HepG2 (cell line): Measurements from ENCODE around the gene CAMTA1. TPM values are rescaled to one million over a fixed set of nuclear protein-coding genes. Genes with fewer than 3 reads are reported as not detected.

Source experiments
- ATAC-seq: fragments of 200-7000 bp; cut with Tn5 transposase; 3 replicates; pipeline ENCODE4 v1.9.1; 2020; ENCODE audit warnings: mild to moderate bottlenecking, moderate library complexity
- BruUV-seq: library from RNA; stranded (reverse); fragments of 400-500 nt; replicated peaks from 2 replicates; lab custom pipeline; 2021; lab: Mats Ljungman, UMichigan
- CTCF ChIA-PET: fragments of 300-600 bp; formaldehyde crosslinking; extraction: SDS; loops from one replicate; lab custom pipeline; 2021; ENCODE audit warnings: low total read pairs, inconsistent platforms, low intra/inter-chr PET ratio; lab: Yijun Ruan, JAX
- POLR2A ChIA-PET: fragments of 350-600 bp; sonication (Branson Sonifier 250); formaldehyde crosslinking; loops from one replicate; lab custom pipeline; 2020; ENCODE audit warnings: antibody characterized with exemption, inconsistent platforms; lab: Yijun Ruan, JAX
- DNase-seq: peaks from one replicate; pipeline ENCODE4 v3.0.0-alpha.2; 2015; ENCODE audit warnings: low spot score
- FAIRE-seq: peaks from 3 replicates; lab custom pipeline; 2011; peaks lifted over from hg19 to GRCh38; lab: Jason Lieb, UNC
- H2AFZ ChIP-seq: one replicate; pipeline ENCODE4 v1.6.1; 2011; ENCODE audit warnings: low read length, inconsistent platforms
- H3K27ac ChIP-seq: fragments of 300-600 bp; 3 replicates; pipeline ENCODE4 v1.8.0; 2011; ENCODE audit warnings: mixed run types, mild to moderate bottlenecking, mixed read lengths, low read length, inconsistent platforms; ENCODE audit not compliant: insufficient read depth; ENCODE audit errors: extremely low read length
- H3K27me3 ChIP-seq, 2 experiments: fragments of 200-600 bp in 1 of 2; 2 replicates in 1 of 2; 3 replicates in 1 of 2; pipeline versions ENCODE4 v1.6.0 to v1.8.0; 2011; ENCODE audit warnings: low read length in 2 of 2, mild to moderate bottlenecking in 2 of 2, moderate library complexity in 2 of 2, inconsistent platforms in 1 of 2; ENCODE audit not compliant: insufficient read depth in 2 of 2, control insufficient read depth in 1 of 2
- H3K36me3 ChIP-seq, 2 experiments: fragments of 200-600 bp in 1 of 2; replicated peaks in 1 of 2; 2 replicates in 1 of 2; 3 replicates in 1 of 2; pipeline versions ENCODE4 v1.5.1 to v1.8.0; 2011; ENCODE audit warnings: low read length in 2 of 2, inconsistent platforms in 1 of 2; ENCODE audit not compliant: insufficient read depth in 2 of 2, control insufficient read depth in 1 of 2
- H3K4me1 ChIP-seq: 2 replicates; pipeline ENCODE4 v1.5.1; 2012; ENCODE audit warnings: low read length, inconsistent platforms; ENCODE audit not compliant: insufficient read depth
- H3K4me2 ChIP-seq: 2 replicates; pipeline ENCODE4 v1.6.0; 2011; ENCODE audit warnings: low read depth, low read length, inconsistent platforms
- H3K4me3 ChIP-seq, 3 experiments: fragments of 200-600 bp in 1 of 3; sonication (generic), shearing (Covaris generic) in 1 of 3; replicated peaks in 1 of 3; 2 replicates each; pipeline ENCODE4 v1.5.1; 2011 to 2016; ENCODE audit warnings: low read length in 3 of 3, inconsistent platforms in 2 of 3, low read depth in 2 of 3, mild to moderate bottlenecking in 2 of 3, control low read depth in 1 of 3, mixed read lengths in 1 of 3; ENCODE audit not compliant: insufficient read depth in 1 of 3
- H3K79me2 ChIP-seq: one replicate; pipeline ENCODE4 v1.6.1; 2011; ENCODE audit warnings: low read length, inconsistent platforms; ENCODE audit not compliant: insufficient read depth
- H3K9ac ChIP-seq: 2 replicates; pipeline ENCODE4 v1.6.0; 2011; ENCODE audit warnings: mild to moderate bottlenecking, low read depth, low read length, inconsistent platforms; ENCODE audit not compliant: insufficient read depth
- H3K9me3 ChIP-seq: 2 replicates; pipeline ENCODE4 v1.5.1; 2012; ENCODE audit warnings: mild to moderate bottlenecking, low read length
- H4K20me1 ChIP-seq: 2 replicates; pipeline ENCODE4 v1.6.0; 2011; ENCODE audit warnings: inconsistent platforms, mild to moderate bottlenecking, low read length, moderate library complexity; ENCODE audit not compliant: insufficient read depth
- SALL1 ChIP-seq: sonication (generic); formaldehyde crosslinking; IDR thresholded peaks from 2 replicates; pipeline ENCODE4 v1.8.0; 2022; ENCODE audit warnings: mild to moderate bottlenecking, missing genetic modification reagents
- WIZ ChIP-seq: sonication (generic); formaldehyde crosslinking; IDR thresholded peaks from 2 replicates; pipeline ENCODE4 v1.5.1; 2020; ENCODE audit warnings: mild to moderate bottlenecking, missing genetic modification reagents
- ZNF382 ChIP-seq: sonication (generic); formaldehyde crosslinking; IDR thresholded peaks from 2 replicates; pipeline ENCODE4 v1.5.0; 2020; ENCODE audit warnings: missing genetic modification reagents, mild to moderate bottlenecking, borderline replicate concordance
- ZNF552 ChIP-seq: sonication (generic); formaldehyde crosslinking; IDR thresholded peaks from 2 replicates; pipeline ENCODE4 v1.9.0; 2022; ENCODE audit warnings: missing genetic modification reagents, mild to moderate bottlenecking, borderline replicate concordance
- ZNF615 ChIP-seq: sonication (generic); formaldehyde crosslinking; IDR thresholded peaks from 2 replicates; pipeline ENCODE4 v1.5.0; 2020; ENCODE audit warnings: mild to moderate bottlenecking, missing genetic modification reagents, borderline replicate concordance
- ZSCAN12 ChIP-seq: sonication (generic); formaldehyde crosslinking; IDR thresholded peaks from 2 replicates; pipeline ENCODE4 v1.9.0; 2021; ENCODE audit warnings: mild to moderate bottlenecking, missing genetic modification reagents
- ZSCAN29 ChIP-seq: sonication (generic); formaldehyde crosslinking; conservative IDR thresholded peaks from 2 replicates; pipeline ENCODE4 v1.4.0; 2020; ENCODE audit warnings: mild to moderate bottlenecking, missing genetic modification reagents
- ZSCAN5A ChIP-seq: sonication (generic); formaldehyde crosslinking; IDR thresholded peaks from 2 replicates; pipeline ENCODE4 v1.8.0; 2022; ENCODE audit warnings: mild to moderate bottlenecking, missing genetic modification reagents, borderline replicate concordance
- ZZZ3 ChIP-seq: sonication (generic); formaldehyde crosslinking; IDR thresholded peaks from 2 replicates; pipeline ENCODE4 v1.4.0; 2020; ENCODE audit warnings: missing genetic modification reagents, mild to moderate bottlenecking, borderline replicate concordance
- WGBS: methylation state at CpG from one replicate; pipeline ENCODE4 v1.1.6; 2017; ENCODE audit warnings: low lambda C conversion rate; 5-methylcytosine and 5-hydroxymethylcytosine counted together
- in situ Hi-C: cut with HindIII; loops from 2 replicates; pipeline ENCODE4 v1.10.0; 2017; ENCODE audit warnings: low pct_unique_long_range_greater_than_20kb; ENCODE audit not compliant: extremely low pct_ligation_motif_present
- intact Hi-C: fragments of 100-400 bp; cut with micrococcal nuclease; formaldehyde crosslinking; loops from one replicate; pipeline ENCODE4 v1.10.0; 2022; ENCODE audit not compliant: unreplicated experiment
- polyA plus RNA-seq, 8 experiments: library from polyadenylated mRNA; depleted of rRNA in 3 of 8; stranded (reverse) in 7 of 8; unstranded in 1 of 8; fragments of >200 nt; fragmentation: Illumina TruSeq in 4 of 8; extraction: Trizol in 4 of 8; gene quantifications; 2 replicates each; pipeline versions ENCODE4 v1.2.1 to v1.2.3, GENCODE V29; 2011 to 2016; ENCODE audit warnings: low read depth in 4 of 8, missing spikeins in 1 of 8, mixed read lengths in 1 of 8; ENCODE audit not compliant: insufficient read depth in 1 of 8
- total RNA-seq, 5 experiments: library from RNA; depleted of rRNA; stranded (reverse); fragments of >200 nt; fragmentation: Illumina TruSeq; extraction: Trizol; gene quantifications; 2 replicates each; pipeline ENCODE4 v1.2.3, GENCODE V29; 2016; ENCODE audit warnings: low read depth in 1 of 5
- TF ChIP-seq, protein P1 (sequence below): IDR thresholded peaks from 2 replicates; pipeline ENCODE4 v1.6.1; 2018; ENCODE audit warnings: missing genetic modification reagents, mild to moderate bottlenecking, missing compliant biosample characterization

The CAMTA1 gene
- total and polyA plus RNA-seq, 2 of the 13 experiments (the other 11 are each of a cell fraction or from before 2014, with no cell fraction given): 25.0 to 36.4 TPM

- FAIRE-seq (no peak), ATAC-seq (no peak), DNase-seq (no peak)
- no peak overlapping the region for H2AFZ ChIP-seq
- no peaks in the 10 kb centered on the region for H3K9me3 ChIP-seq
- no peak overlapping the region for H3K9ac ChIP-seq
- TF ChIP-seq ZNF382: no peak
- peaks cover 25% of the 10 kb centered on the region for H3K4me1 ChIP-seq
- in situ Hi-C loops: no loop called here
- ChIA-PET POLR2A (no interaction called here), CTCF (no interaction called here)
- no TSS peak for BruUV-seq
- no peak overlapping the region for H3K27ac ChIP-seq
- H3K27me3 ChIP-seq: no peaks in the 10 kb centered on the region
- intact Hi-C loops: no loop called here
- H3K79me2 ChIP-seq: peaks cover 54% of the 10 kb centered on the region
- H3K4me3 ChIP-seq: no peak overlapping the region
- WGBS: 98% methylated on average over 8 of the region's 8 CpGs
- peaks cover 9% of the 10 kb centered on the region; the same call in 1 of the 2 replicates for H4K20me1 ChIP-seq
- H3K4me2 ChIP-seq: no peak overlapping the region
- no peaks in the 10 kb centered on the region; a peak in 1 of 5 replicates for H3K36me3 ChIP-seq
Observed at GRCh38 chr1:6811583-6811982, 26.3 kb downstream of the CAMTA1 start.

DNA sequence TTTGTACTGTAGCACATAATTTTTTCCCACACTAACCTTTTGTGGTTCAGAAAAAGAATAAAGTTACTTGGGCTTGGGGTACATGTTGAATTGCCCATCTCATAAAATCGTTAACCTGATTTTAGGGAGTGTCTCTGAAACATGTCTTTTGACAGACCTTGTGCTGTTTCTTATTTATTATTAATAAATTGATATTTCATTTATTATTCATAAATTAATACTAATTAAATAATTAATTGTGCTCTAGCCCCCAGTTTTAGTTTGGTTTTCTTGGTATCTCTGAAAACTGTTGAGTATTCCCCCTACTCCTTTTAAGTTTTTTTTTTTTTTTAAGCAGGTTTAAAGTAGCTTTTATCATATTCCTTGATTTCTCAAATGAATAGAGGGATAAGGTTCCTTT, 27.9 kb downstream of the CAMTA1 start:
- Histone ChIP-seq H3K9ac (no peak overlapping the region), H3K79me2 (peaks cover 48% of the 10 kb centered on the region), H3K9me3 (no peaks in the 10 kb centered on the region), H4K20me1 (peaks cover 4% of the 10 kb centered on the region; the same call in 1 of the 2 replicates), H3K4me2 (no peak overlapping the region), H2AFZ (no peak overlapping the region), H3K36me3 (no peaks in the 10 kb centered on the region; a peak in 1 of 5 replicates), H3K27me3 (no peaks in the 10 kb centered on the region), H3K4me1 (peaks cover 23% of the 10 kb centered on the region), H3K4me3 (no peak overlapping the region), H3K27ac (no peak overlapping the region)
- BruUV-seq: no TSS peak
- WGBS: 98% methylated on average over 1 of the region's 1 CpG
- TF ChIP-seq ZNF615 (CRISPR knock-in tag) (no peak), ZSCAN29 (CRISPR knock-in tag) (no peak), WIZ (CRISPR knock-in tag) (no peak), ZNF552 (no peak), SALL1 (CRISPR knock-in tag) (no peak), ZZZ3 (CRISPR knock-in tag) (no peak), ZSCAN12 (CRISPR knock-in tag) (no peak), ZSCAN5A (no peak)
- TF ChIP-seq, protein P1, sequence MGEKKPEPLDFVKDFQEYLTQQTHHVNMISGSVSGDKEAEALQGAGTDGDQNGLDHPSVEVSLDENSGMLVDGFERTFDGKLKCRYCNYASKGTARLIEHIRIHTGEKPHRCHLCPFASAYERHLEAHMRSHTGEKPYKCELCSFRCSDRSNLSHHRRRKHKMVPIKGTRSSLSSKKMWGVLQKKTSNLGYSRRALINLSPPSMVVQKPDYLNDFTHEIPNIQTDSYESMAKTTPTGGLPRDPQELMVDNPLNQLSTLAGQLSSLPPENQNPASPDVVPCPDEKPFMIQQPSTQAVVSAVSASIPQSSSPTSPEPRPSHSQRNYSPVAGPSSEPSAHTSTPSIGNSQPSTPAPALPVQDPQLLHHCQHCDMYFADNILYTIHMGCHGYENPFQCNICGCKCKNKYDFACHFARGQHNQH (CRISPR knock-in tag): no peak
- intact Hi-C loops (no loop called here), in situ Hi-C loops (no loop called here)
- ATAC-seq (no peak), FAIRE-seq (no peak), DNase-seq (no peak)
- ChIA-PET POLR2A (no interaction called here), CTCF (no interaction called here)
